ENCODE data around the gene WDR47. TPM values are rescaled to one million over a fixed set of nuclear protein-coding genes. Genes with fewer than 3 reads are reported as not detected.

Gene WDR47
- total and polyA plus RNA-seq, 2 of the 8 experiments (the other 6 are each of a cell fraction or from before 2014, with no cell fraction given): 1.9 to 6.7 TPM

DNA sequence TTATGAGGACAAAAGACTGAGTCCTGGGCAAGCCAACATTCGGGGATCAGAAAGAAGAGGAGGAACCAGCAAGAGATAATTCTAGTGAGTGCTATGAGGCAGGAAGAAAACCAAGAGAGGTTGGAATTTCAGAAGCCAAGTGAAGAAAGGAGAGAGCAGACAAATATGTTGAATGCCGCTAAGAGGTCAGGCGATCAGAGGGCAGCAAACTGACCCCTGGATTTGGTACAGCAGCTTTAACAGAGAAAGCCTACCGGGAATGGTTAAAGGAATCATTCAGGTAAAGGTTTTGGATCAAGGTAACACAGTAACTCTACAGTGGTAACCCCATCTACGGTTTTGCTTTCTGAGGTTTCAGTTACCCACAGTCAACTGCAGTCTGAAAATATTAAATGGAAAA, 84.0 kb downstream of the WDR47 start:
- H4K5ac ChIP-seq (ENCODE audit: insufficient read length, low read depth, low read length): no peak overlapping the region
- no peak overlapping the region for H3K9ac ChIP-seq (replicated peaks in 1 of 4; ENCODE audit: extremely low read depth in 1 of 4, low read depth in 3 of 4, low read length in 3 of 4)
- H3K79me2 ChIP-seq (ENCODE audit: control insufficient read depth in 1 of 2, insufficient read depth in 2 of 2, low read length in 2 of 2): peaks cover 0 to 59% of the 10 kb centered on the region in 2 experiments; a peak in 3 of 4 replicates
- no peak overlapping the region for H3K4ac ChIP-seq (replicated peaks; ENCODE audit: insufficient read length, low read depth, low read length)
- ChIA-PET CTCF (ENCODE audit: partially characterized antibody) (interaction anchor here (0.6 to 0.9 kb wide), 2 partner anchors 71 to 196 kb away, joined by 3 read pairs; no protein-coding TSS in a partner anchor), POLR2A (ENCODE audit: partially characterized antibody) (no interaction called here)
- no peak overlapping the region for H3K14ac ChIP-seq (ENCODE audit: insufficient read length)
- peaks cover 1 to 8% of the 10 kb centered on the region in 2 experiments for H4K20me1 ChIP-seq (replicated peaks in 1 of 2; ENCODE audit: control insufficient read depth in 1 of 2, insufficient read depth in 2 of 2, low read length in 2 of 2)
- H3K18ac ChIP-seq (ENCODE audit: extremely low read depth, low read length): no peak overlapping the region
- H3K23ac ChIP-seq (ENCODE audit: insufficient read length): no peak overlapping the region
- H2BK120ac ChIP-seq (replicated peaks; ENCODE audit: low read depth, low read length): no peak overlapping the region
- peaks cover 2% of the 10 kb centered on the region; the same call in 1 of the 2 replicates for H3K23me2 ChIP-seq (ENCODE audit: low read depth, low read length)
- peaks cover 0 to 3% (median 0%) of the 10 kb centered on the region in 4 experiments; a peak in 4 of 7 replicates for H3K4me1 ChIP-seq (replicated peaks in 1 of 4; ENCODE audit: control insufficient read depth in 3 of 4, insufficient read depth in 4 of 4, low read length in 3 of 4)
- H4K91ac ChIP-seq (replicated peaks; ENCODE audit: insufficient read length, low read length): no peak overlapping the region
- no peak overlapping the region for H3K4me2 ChIP-seq (ENCODE audit: insufficient read depth in 1 of 2, low read depth in 2 of 2, low read length in 2 of 2)
- DNase-seq (ENCODE audit: low read depth in 1 of 2, low spot score in 2 of 2) (no peak), FAIRE-seq (no peak)
- no peak overlapping the region for H3K4me3 ChIP-seq (ENCODE audit: extremely low read depth in 1 of 4, insufficient read depth in 2 of 4, low read depth in 3 of 4, low read length in 4 of 4)
- H2BK12ac ChIP-seq (ENCODE audit: low read depth, low read length): no peak overlapping the region
- no peak overlapping the region for H2BK5ac ChIP-seq (ENCODE audit: low read depth, low read length)
- H3K27me3 ChIP-seq (replicated peaks in 1 of 4; ENCODE audit: control insufficient read depth in 3 of 4, extremely low read depth in 1 of 4, insufficient read depth in 3 of 4, low read length in 3 of 4): no peaks in the 10 kb centered on the region
- H3K79me1 ChIP-seq (ENCODE audit: low read depth, low read length): peaks cover 6% of the 10 kb centered on the region; the same call in 1 of the 2 replicates
- no peak overlapping the region for H3K56ac ChIP-seq (replicated peaks; ENCODE audit: insufficient read length, low read depth, low read length)
- H4K8ac ChIP-seq (ENCODE audit: extremely low read depth, insufficient read depth, low read length): no peak overlapping the region
- WGBS, 2 experiments (ENCODE audit: extremely low coverage in 1 of 2, insufficient coverage in 1 of 2, insufficient read length in 1 of 2, insufficient replicate concordance in 2 of 2, low coverage in 1 of 2, low lambda C conversion rate in 2 of 2, missing lambda C conversion rate in 1 of 2): 95% methylated on average over 5 of the region's 5 CpGs; no CpG with 5 or more reads in 1 of the 2 experiments
- no peak overlapping the region for H2AK5ac ChIP-seq (ENCODE audit: low read depth, low read length)
- H3K36me3 ChIP-seq (ENCODE audit: control insufficient read depth in 2 of 4, insufficient read depth in 4 of 4, low read length in 3 of 4): peaks cover 0 to 6% (median 0%) of the 10 kb centered on the region in 4 experiments; a peak in 1 of 8 replicates
- H2AFZ ChIP-seq (ENCODE audit: low read length): no peak overlapping the region
- H3K9me3 ChIP-seq (ENCODE audit: insufficient read depth in 2 of 2, low read depth in 1 of 2, low read length in 1 of 2): no peaks in the 10 kb centered on the region
- no peak overlapping the region for H2BK15ac ChIP-seq (ENCODE audit: low read length)
- no peak overlapping the region for H3K27ac ChIP-seq (ENCODE audit: low read depth, low read length)
- H2BK20ac ChIP-seq (ENCODE audit: low read length): no peak overlapping the region
- no peak for TF ChIP-seq RBBP5 (IDR thresholded peaks at IDR 0.05; ENCODE audit: borderline replicate concordance, low read depth, low read length)
- TF ChIP-seq HDAC6 (IDR thresholded peaks at IDR 0.05; ENCODE audit: low read depth, low read length): no peak
- no peak for TF ChIP-seq MAX (IDR thresholded peaks at IDR 0.05)
- no peak for TF ChIP-seq TAF7 (optimal IDR thresholded peaks at IDR 0.05; ENCODE audit: borderline replicate concordance, low read depth, low read length)
- TF ChIP-seq, protein P1, sequence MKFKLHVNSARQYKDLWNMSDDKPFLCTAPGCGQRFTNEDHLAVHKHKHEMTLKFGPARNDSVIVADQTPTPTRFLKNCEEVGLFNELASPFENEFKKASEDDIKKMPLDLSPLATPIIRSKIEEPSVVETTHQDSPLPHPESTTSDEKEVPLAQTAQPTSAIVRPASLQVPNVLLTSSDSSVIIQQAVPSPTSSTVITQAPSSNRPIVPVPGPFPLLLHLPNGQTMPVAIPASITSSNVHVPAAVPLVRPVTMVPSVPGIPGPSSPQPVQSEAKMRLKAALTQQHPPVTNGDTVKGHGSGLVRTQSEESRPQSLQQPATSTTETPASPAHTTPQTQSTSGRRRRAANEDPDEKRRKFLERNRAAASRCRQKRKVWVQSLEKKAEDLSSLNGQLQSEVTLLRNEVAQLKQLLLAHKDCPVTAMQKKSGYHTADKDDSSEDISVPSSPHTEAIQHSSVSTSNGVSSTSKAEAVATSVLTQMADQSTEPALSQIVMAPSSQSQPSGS (IDR thresholded peaks at IDR 0.05; ENCODE audit: low read length): no peak
- no peak for TF ChIP-seq NANOG (IDR thresholded peaks at IDR 0.05; ENCODE audit: insufficient read depth, low read depth, low read length, poor library complexity, severe bottlenecking)
- no peak for TF ChIP-seq GABPA (IDR thresholded peaks at IDR 0.05; ENCODE audit: borderline replicate concordance, insufficient read depth, low read length)
- no peak for TF ChIP-seq TEAD4 (IDR thresholded peaks at IDR 0.05; ENCODE audit: low read depth, low read length)
- TF ChIP-seq, protein P2, sequence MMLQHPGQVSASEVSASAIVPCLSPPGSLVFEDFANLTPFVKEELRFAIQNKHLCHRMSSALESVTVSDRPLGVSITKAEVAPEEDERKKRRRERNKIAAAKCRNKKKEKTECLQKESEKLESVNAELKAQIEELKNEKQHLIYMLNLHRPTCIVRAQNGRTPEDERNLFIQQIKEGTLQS (IDR thresholded peaks at IDR 0.05; ENCODE audit: insufficient read depth, low read depth, low read length): no peak
- no peak for TF ChIP-seq E2F6 (IDR thresholded peaks at IDR 0.05)
